Activated naive CD8-positive, alpha-beta T cell treated with anti-CD3 and anti-CD28 coated beads for 36 hours (primary cell): ENCODE measurements around the gene FCER1G. TPM values are rescaled to one million over a fixed set of nuclear protein-coding genes. Genes with fewer than 3 reads are reported as not detected.

Experiments
- DNase-seq: peaks from one replicate; pipeline ENCODE4 v3.0.0; 2021
- H3K27ac Mint-ChIP-seq: one replicate; pipeline ENCODE4 v1.8.0; 2022; ENCODE audit warnings: mild to moderate bottlenecking, moderate library complexity, mixed read lengths
- H3K27me3 Mint-ChIP-seq: one replicate; pipeline ENCODE4 v1.8.0; 2022; ENCODE audit warnings: mild to moderate bottlenecking, mixed read lengths
- H3K36me3 Mint-ChIP-seq: one replicate; pipeline ENCODE4 v1.8.0; 2021; ENCODE audit warnings: mild to moderate bottlenecking, mixed read lengths
- H3K4me1 Mint-ChIP-seq: one replicate; pipeline ENCODE4 v1.8.0; 2021; ENCODE audit warnings: mixed read lengths
- H3K4me3 Mint-ChIP-seq: one replicate; pipeline ENCODE4 v1.8.0; 2022; ENCODE audit warnings: mild to moderate bottlenecking, moderate library complexity, mixed read lengths
- H3K9me3 Mint-ChIP-seq: one replicate; pipeline ENCODE4 v1.8.0; 2022; ENCODE audit warnings: mixed read lengths
- total RNA-seq, 2 experiments: library from RNA; stranded (reverse); gene quantifications; one replicate each; pipeline ENCODE4 v1.2.3, GENCODE V29; 2021

FCER1G gene
- 1 to 10 TPM; 1.2 to 3.0 TPM for total RNA-seq

GRCh38 chr1:161215076-161215475, at the start of gene FCER1G:
TSS of gene FCER1G (plus strand) at chr1:161215295. CDS start at chr1:161215322, 27 bp downstream.
- H3K4me3 Mint-ChIP-seq: peak within 1 kb of the TSS; percentile 49
- no peaks in the 10 kb centered on the region for H3K9me3 Mint-ChIP-seq
- peak within 1 kb of the TSS; percentile 77 for H3K27ac Mint-ChIP-seq
- peaks cover 47% of the 10 kb centered on the region for H3K4me1 Mint-ChIP-seq
- peaks cover 28% of the 10 kb centered on the region for H3K36me3 Mint-ChIP-seq
- no peak for DNase-seq
- no peaks in the 10 kb centered on the region for H3K27me3 Mint-ChIP-seq

- DNase-seq: peak; percentile 93
- no peaks in the 10 kb centered on the region for H3K27me3 Mint-ChIP-seq
- peak within 1 kb of the TSS; percentile 94 for H3K27ac Mint-ChIP-seq
- H3K36me3 Mint-ChIP-seq: peaks cover 18% of the 10 kb centered on the region
- H3K9me3 Mint-ChIP-seq: no peaks in the 10 kb centered on the region
- peak within 1 kb of the TSS; percentile 88 for H3K4me3 Mint-ChIP-seq
- peaks cover 37% of the 10 kb centered on the region for H3K4me1 Mint-ChIP-seq
Observed at GRCh38 chr1:161165742-161166668, 49.1 kb upstream of the FCER1G start, which contains the start of gene PPOX. TSS of gene PPOX (plus strand) at chr1:161166426. CDS start at chr1:161166848, 422 bp downstream.

- H3K36me3 Mint-ChIP-seq: peaks cover 20% of the 10 kb centered on the region
- H3K4me3 Mint-ChIP-seq: peak overlapping the region; percentile 88
- H3K27ac Mint-ChIP-seq: peak overlapping the region; percentile 94
- no peak for DNase-seq
- H3K4me1 Mint-ChIP-seq: peaks cover 32% of the 10 kb centered on the region
- H3K27me3 Mint-ChIP-seq: no peaks in the 10 kb centered on the region
- no peaks in the 10 kb centered on the region for H3K9me3 Mint-ChIP-seq
Observed at GRCh38 chr1:161166669-161167548, 48.2 kb upstream of the FCER1G start.

- Mint-ChIP-seq H3K9me3 (no peaks in the 10 kb centered on the region), H3K27ac (no peak overlapping the region), H3K36me3 (peaks cover 27% of the 10 kb centered on the region), H3K4me3 (no peak overlapping the region), H3K4me1 (peaks cover 29% of the 10 kb centered on the region), H3K27me3 (no peaks in the 10 kb centered on the region)
- DNase-seq: no peak
Observed at GRCh38 chr1:161168906-161169305, 46.2 kb upstream of the FCER1G start.

- DNase-seq: no peak
- Mint-ChIP-seq H3K27me3 (no peaks in the 10 kb centered on the region), H3K9me3 (no peaks in the 10 kb centered on the region), H3K36me3 (peaks cover 31% of the 10 kb centered on the region), H3K4me3 (no peak overlapping the region), H3K27ac (peak overlapping the region; percentile 49), H3K4me1 (peaks cover 38% of the 10 kb centered on the region)
Observed at GRCh38 chr1:161171191-161171590, 43.9 kb upstream of the FCER1G start.

GRCh38 chr1:161171696-161172095, 43.4 kb upstream of the FCER1G start:
- DNase-seq: no peak
- H3K27ac Mint-ChIP-seq: no peak overlapping the region
- H3K36me3 Mint-ChIP-seq: peaks cover 34% of the 10 kb centered on the region
- H3K9me3 Mint-ChIP-seq: no peaks in the 10 kb centered on the region
- no peaks in the 10 kb centered on the region for H3K27me3 Mint-ChIP-seq
- H3K4me1 Mint-ChIP-seq: peaks cover 43% of the 10 kb centered on the region
- H3K4me3 Mint-ChIP-seq: no peak overlapping the region

- no peak for DNase-seq
- H3K27me3 Mint-ChIP-seq: no peaks in the 10 kb centered on the region
Observed at GRCh38 chr1:161172349-161172748, 42.7 kb upstream of the FCER1G start.

GRCh38 chr1:161172776-161173376, 42.2 kb upstream of the FCER1G start:
- peak overlapping the region; percentile 47 for H3K27ac Mint-ChIP-seq
- no peak for DNase-seq
- H3K27me3 Mint-ChIP-seq: no peaks in the 10 kb centered on the region
- peaks cover 39% of the 10 kb centered on the region for H3K4me1 Mint-ChIP-seq
- no peaks in the 10 kb centered on the region for H3K9me3 Mint-ChIP-seq
- H3K4me3 Mint-ChIP-seq: no peak overlapping the region
- H3K36me3 Mint-ChIP-seq: peaks cover 34% of the 10 kb centered on the region

More at GRCh38 chr1:161172349-161172748, 42.7 kb upstream of the FCER1G start:
- H3K4me1 Mint-ChIP-seq: peaks cover 39% of the 10 kb centered on the region
- H3K36me3 Mint-ChIP-seq: peaks cover 34% of the 10 kb centered on the region
- H3K27ac Mint-ChIP-seq: peak overlapping the region; percentile 70
- H3K4me3 Mint-ChIP-seq: no peak overlapping the region
- no peaks in the 10 kb centered on the region for H3K9me3 Mint-ChIP-seq

GRCh38 chr1:161173711-161174110, 41.4 kb upstream of the FCER1G start:
- no peak overlapping the region for H3K4me3 Mint-ChIP-seq
- peaks cover 41% of the 10 kb centered on the region for H3K4me1 Mint-ChIP-seq
- peaks cover 34% of the 10 kb centered on the region for H3K36me3 Mint-ChIP-seq
- no peaks in the 10 kb centered on the region for H3K27me3 Mint-ChIP-seq
- peak overlapping the region; percentile 15 for H3K27ac Mint-ChIP-seq
- no peak for DNase-seq
- H3K9me3 Mint-ChIP-seq: no peaks in the 10 kb centered on the region

- H3K9me3 Mint-ChIP-seq: no peaks in the 10 kb centered on the region
- H3K36me3 Mint-ChIP-seq: peaks cover 33% of the 10 kb centered on the region
- H3K27me3 Mint-ChIP-seq: no peaks in the 10 kb centered on the region
- peak overlapping the region; percentile 65 for H3K27ac Mint-ChIP-seq
- peaks cover 41% of the 10 kb centered on the region for H3K4me1 Mint-ChIP-seq
- H3K4me3 Mint-ChIP-seq: peak overlapping the region; percentile 4
- DNase-seq: no peak
Observed at GRCh38 chr1:161174911-161175310, 40.2 kb upstream of the FCER1G start.

GRCh38 chr1:161175771-161176453, 39.2 kb upstream of the FCER1G start:
- Mint-ChIP-seq H3K27ac (peak overlapping the region; percentile 93), H3K27me3 (no peaks in the 10 kb centered on the region), H3K4me1 (peaks cover 49% of the 10 kb centered on the region), H3K36me3 (peaks cover 33% of the 10 kb centered on the region), H3K9me3 (no peaks in the 10 kb centered on the region), H3K4me3 (peak overlapping the region; percentile 96)
- no peak for DNase-seq

- Mint-ChIP-seq H3K36me3 (peaks cover 31% of the 10 kb centered on the region), H3K4me3 (peak overlapping the region; percentile 96), H3K27me3 (no peaks in the 10 kb centered on the region), H3K4me1 (peaks cover 51% of the 10 kb centered on the region), H3K9me3 (no peaks in the 10 kb centered on the region), H3K27ac (peak overlapping the region; percentile 93)
- DNase-seq: no peak
Observed at GRCh38 chr1:161176468-161177111, 38.5 kb upstream of the FCER1G start.

- peak within 1 kb of the TSS; percentile 96 for H3K4me3 Mint-ChIP-seq
- H3K27ac Mint-ChIP-seq: peak within 1 kb of the TSS; percentile 93
- H3K9me3 Mint-ChIP-seq: no peaks in the 10 kb centered on the region
- peaks cover 28% of the 10 kb centered on the region for H3K36me3 Mint-ChIP-seq
- H3K4me1 Mint-ChIP-seq: peaks cover 58% of the 10 kb centered on the region
- no peaks in the 10 kb centered on the region for H3K27me3 Mint-ChIP-seq
- DNase-seq: peak; percentile 96
Observed at GRCh38 chr1:161177112-161177935, 37.8 kb upstream of the FCER1G start, which contains the start of gene B4GALT3. TSS of gene B4GALT3 (minus strand) at chr1:161177507. CDS start at chr1:161176060, 1,447 bp downstream.
